HEK293T (cell line): ENCODE results near the gene BOLA1.

ENCODE experiments used
- CTCF ChIA-PET: fragments of 350-600 bp; formaldehyde crosslinking; extraction: SDS; loops from one replicate; lab custom pipeline; 2021; ENCODE audit warnings: antibody characterized with exemption, inconsistent platforms; lab: Yijun Ruan, JAX
- POLR2A ChIA-PET: fragments of 350-600 bp; formaldehyde crosslinking; extraction: SDS; loops from one replicate; lab custom pipeline; 2020; ENCODE audit warnings: antibody characterized with exemption, inconsistent platforms; lab: Yijun Ruan, JAX
- DNase-seq: peaks from one replicate; pipeline ENCODE4 v3.0.0; 2012; ENCODE audit warnings: mixed read lengths; ENCODE audit errors: extremely low spot score
- ARNT ChIP-seq: fragments of 450-650 bp; IDR thresholded peaks from 2 replicates; pipeline ENCODE4 v1.6.1; 2017; ENCODE audit warnings: mild to moderate bottlenecking
- BHLHE40 ChIP-seq: fragments of 450-650 bp; IDR thresholded peaks from 2 replicates; pipeline ENCODE4 v1.6.1; 2016; ENCODE audit warnings: mild to moderate bottlenecking, moderate library complexity, borderline replicate concordance
- CTBP1 ChIP-seq: fragments of 450-650 bp; IDR thresholded peaks from 2 replicates; pipeline ENCODE4 v1.6.1; 2016; ENCODE audit warnings: borderline replicate concordance
- ELF4 ChIP-seq: fragments of 450-650 bp; IDR thresholded peaks from 2 replicates; pipeline ENCODE4 v1.6.1; 2017; ENCODE audit warnings: antibody characterized with exemption
- FOXA1 ChIP-seq: fragments of 450-650 bp; IDR thresholded peaks from 2 replicates; pipeline ENCODE4 v1.6.1; 2016; ENCODE audit warnings: mild to moderate bottlenecking
- FOXK2 ChIP-seq: fragments of 450-650 bp; IDR thresholded peaks from 2 replicates; pipeline ENCODE4 v1.6.1; 2016; ENCODE audit warnings: mild to moderate bottlenecking
- FOXM1 ChIP-seq: fragments of 450-650 bp; IDR thresholded peaks from 2 replicates; pipeline ENCODE4 v1.6.1; 2017; ENCODE audit warnings: mild to moderate bottlenecking, borderline replicate concordance
- HDGF ChIP-seq: fragments of 450-650 bp; IDR thresholded peaks from 2 replicates; pipeline ENCODE4 v1.6.1; 2017; ENCODE audit warnings: antibody characterized with exemption, borderline replicate concordance
- L3MBTL2 ChIP-seq: fragments of 450-650 bp; conservative IDR thresholded peaks from 2 replicates; pipeline ENCODE4 v1.6.1; 2016; ENCODE audit warnings: mild to moderate bottlenecking
- LEF1 ChIP-seq: fragments of 450-650 bp; IDR thresholded peaks from 2 replicates; pipeline ENCODE4 v1.6.1; 2017; ENCODE audit warnings: mild to moderate bottlenecking, borderline replicate concordance
- NFRKB ChIP-seq: fragments of 450-650 bp; IDR thresholded peaks from 2 replicates; pipeline ENCODE4 v1.6.1; 2016; ENCODE audit warnings: mild to moderate bottlenecking, moderate library complexity
- SP1 ChIP-seq: fragments of 450-650 bp; IDR thresholded peaks from 2 replicates; pipeline ENCODE4 v1.6.1; 2017
- SUZ12 ChIP-seq: fragments of 450-650 bp; IDR thresholded peaks from 2 replicates; pipeline ENCODE4 v1.6.1; 2016; ENCODE audit warnings: mild to moderate bottlenecking
- TARDBP ChIP-seq: fragments of 450-650 bp; IDR thresholded peaks from 2 replicates; pipeline ENCODE4 v1.6.1; 2016
- ZNF384 ChIP-seq: fragments of 450-650 bp; IDR thresholded peaks from 2 replicates; pipeline ENCODE4 v1.6.1; 2016
- TF ChIP-seq, protein P1 (sequence below): fragments of 450-650 bp; IDR thresholded peaks from 2 replicates; pipeline ENCODE4 v1.6.1; 2016

BOLA1 gene

DNA sequence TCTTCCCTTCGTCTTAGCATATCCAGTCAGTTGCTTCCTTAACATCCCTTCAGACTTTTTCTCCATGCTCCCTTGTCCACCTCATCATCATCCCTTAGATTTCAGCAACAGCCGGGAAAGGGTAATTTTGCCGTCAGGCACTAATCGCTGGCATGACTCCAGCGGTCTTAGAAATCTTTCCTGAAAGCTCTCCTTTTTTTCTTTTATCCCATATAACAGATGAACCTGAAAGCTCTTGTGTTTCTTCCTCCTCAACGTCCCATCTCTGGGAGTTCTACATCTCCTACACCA is 10.4 kb upstream of the BOLA1 start:
- POLR2A ChIA-PET: interaction anchor here (0.9 to 5.4 kb wide), 8 partner anchors 10 to 280 kb away, joined by 3 to 133 read pairs (median 16); partner anchors contain the start of genes BOLA1 and MTMR11
- no peak for TF ChIP-seq FOXK2
- no peak for TF ChIP-seq NFRKB
- TF ChIP-seq SP1: no peak
- no peak for TF ChIP-seq CTBP1
- no peak for TF ChIP-seq HDGF
- TF ChIP-seq ELF4: no peak
- no peak for TF ChIP-seq ZNF384
- no peak for TF ChIP-seq LEF1
- no peak for TF ChIP-seq BHLHE40
- no peak for TF ChIP-seq SUZ12
- TF ChIP-seq ARNT: no peak
- CTCF ChIA-PET: interaction anchor here (0.6 to 0.7 kb wide), 2 partner anchors 11 to 162 kb away, joined by 4 read pairs; no protein-coding TSS in a partner anchor
- no peak for DNase-seq

DNA sequence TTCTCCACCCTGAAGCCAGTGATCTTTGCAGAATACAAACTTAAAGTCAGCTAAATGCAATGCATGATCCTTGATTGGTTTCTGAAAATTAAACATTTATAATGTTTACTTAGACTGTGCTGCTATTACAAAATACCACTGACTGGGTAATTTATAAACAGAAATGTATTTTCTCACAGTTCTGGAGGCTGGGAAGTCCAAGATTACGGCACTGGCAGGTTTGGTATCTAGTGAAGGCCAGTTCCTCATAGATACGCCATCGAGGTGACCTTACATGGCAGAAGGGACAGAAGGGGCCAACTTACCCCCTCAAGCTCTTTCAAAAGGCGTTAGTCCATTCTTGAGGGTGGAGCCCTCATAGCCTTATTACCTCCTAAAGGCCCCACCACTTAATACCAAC is 2.8 kb upstream of the BOLA1 start:
- POLR2A ChIA-PET: interaction anchor here (1.0 to 1.4 kb wide), 2 partner anchors 9 to 32 kb away, joined by 3 read pairs; no protein-coding TSS in a partner anchor
- TF ChIP-seq BHLHE40 (no peak), FOXA1 (no peak), FOXM1 (no peak), ELF4 (no peak), ZNF384 (no peak), LEF1 (no peak)
- CTCF ChIA-PET: no interaction called here
- DNase-seq: no peak

DNA sequence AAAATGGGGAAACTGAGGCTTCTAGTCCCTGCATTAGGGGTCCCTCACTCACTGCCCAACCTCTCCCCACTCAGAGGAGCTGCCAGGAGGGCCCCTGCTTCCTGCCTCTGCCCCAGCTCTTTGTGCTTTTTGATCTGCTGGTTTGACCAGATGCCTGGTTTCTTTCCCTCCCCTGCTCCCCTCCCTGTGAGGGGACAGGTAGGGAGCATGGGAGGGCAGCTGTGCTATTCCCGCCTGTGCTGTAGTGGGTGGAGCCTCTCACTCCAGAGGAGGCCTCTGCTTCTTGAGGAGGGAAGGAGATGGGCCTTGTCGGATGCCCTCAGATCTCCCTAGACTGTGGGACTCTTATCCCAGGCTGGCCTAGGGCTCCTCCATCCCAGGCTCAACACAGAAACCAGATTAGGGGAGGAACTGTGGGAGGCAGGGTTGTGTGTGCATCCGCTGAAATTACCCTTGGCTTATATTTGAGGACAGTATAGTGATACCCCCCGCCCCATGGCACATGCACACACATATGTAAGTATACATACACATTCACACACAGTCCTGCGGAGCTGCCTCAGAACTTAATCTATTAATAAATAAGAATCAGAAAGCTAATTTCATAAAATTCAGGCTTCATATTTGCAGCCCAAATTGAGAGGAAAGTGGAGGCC is 4.6 kb downstream of the BOLA1 start:
- TF ChIP-seq, protein P1, sequence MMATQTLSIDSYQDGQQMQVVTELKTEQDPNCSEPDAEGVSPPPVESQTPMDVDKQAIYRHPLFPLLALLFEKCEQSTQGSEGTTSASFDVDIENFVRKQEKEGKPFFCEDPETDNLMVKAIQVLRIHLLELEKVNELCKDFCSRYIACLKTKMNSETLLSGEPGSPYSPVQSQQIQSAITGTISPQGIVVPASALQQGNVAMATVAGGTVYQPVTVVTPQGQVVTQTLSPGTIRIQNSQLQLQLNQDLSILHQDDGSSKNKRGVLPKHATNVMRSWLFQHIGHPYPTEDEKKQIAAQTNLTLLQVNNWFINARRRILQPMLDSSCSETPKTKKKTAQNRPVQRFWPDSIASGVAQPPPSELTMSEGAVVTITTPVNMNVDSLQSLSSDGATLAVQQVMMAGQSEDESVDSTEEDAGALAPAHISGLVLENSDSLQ: no peak
- no peak for TF ChIP-seq ELF4
- TF ChIP-seq L3MBTL2: no peak
- TF ChIP-seq FOXM1: no peak
- TF ChIP-seq CTBP1: no peak
- no peak for TF ChIP-seq NFRKB
- CTCF ChIA-PET: no interaction called here
- POLR2A ChIA-PET: interaction anchor here (1.1 to 2.3 kb wide), 3 partner anchors 14 to 24 kb away, joined by 5 to 14 read pairs (median 5); a partner anchor contains a TSS
- DNase-seq: no peak

DNA sequence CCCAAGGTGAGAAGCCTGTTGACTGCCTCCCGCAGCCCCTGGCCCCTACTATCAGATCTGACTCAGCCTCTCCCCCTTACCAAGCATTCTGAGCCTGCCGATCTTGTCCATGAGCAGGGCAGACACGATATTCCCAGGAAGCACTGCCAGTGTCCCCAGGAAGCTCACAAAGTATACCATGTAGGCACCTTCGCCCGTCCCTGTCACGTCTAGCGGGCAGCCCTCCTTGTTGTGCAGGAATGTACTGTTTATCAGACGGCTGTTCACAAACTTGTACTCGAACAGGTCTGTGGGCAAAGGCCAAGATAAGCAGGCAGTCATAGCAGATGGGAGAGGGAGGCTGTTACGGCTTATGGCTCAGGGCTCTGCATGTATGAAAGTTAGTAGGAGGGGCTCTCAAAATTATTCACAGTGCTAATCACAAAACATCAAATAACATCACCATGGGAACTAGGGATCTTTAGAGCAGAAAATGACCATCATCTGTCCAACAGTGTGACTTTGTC is 7.3 kb downstream of the BOLA1 start:
- TF ChIP-seq ARNT: no peak
- TF ChIP-seq ELF4: no peak
- TF ChIP-seq CTBP1: no peak
- TF ChIP-seq FOXA1: no peak
- TF ChIP-seq SP1: no peak
- no peak for TF ChIP-seq HDGF
- no peak for TF ChIP-seq BHLHE40
- TF ChIP-seq TARDBP: no peak
- DNase-seq: peak; percentile 4
- ChIA-PET CTCF (no interaction called here), POLR2A (interaction anchor here (1.1 kb wide), 1 partner anchor 27 kb away, joined by 3 read pairs; no protein-coding TSS in a partner anchor)

GRCh38 chr1:149914545-149914944 is 15.2 kb downstream of the BOLA1 start:
- no peak for DNase-seq
- CTCF ChIA-PET: interaction anchor here (0.5 kb wide), 1 partner anchor 271 kb away, joined by 3 read pairs; no protein-coding TSS in a partner anchor
- POLR2A ChIA-PET: interaction anchor here (2.4 to 2.7 kb wide), 2 partner anchors 14 to 27 kb away, joined by 13 to 23 read pairs; a partner anchor contains a TSS
- TF ChIP-seq ARNT (no peak), FOXM1 (no peak), FOXK2 (no peak), FOXA1 (no peak), ZNF384 (no peak)

- CTCF ChIA-PET: no interaction called here
These were observed 16.2 kb downstream of the BOLA1 start for GRCh38 chr1:149915429-149916192.

DNA sequence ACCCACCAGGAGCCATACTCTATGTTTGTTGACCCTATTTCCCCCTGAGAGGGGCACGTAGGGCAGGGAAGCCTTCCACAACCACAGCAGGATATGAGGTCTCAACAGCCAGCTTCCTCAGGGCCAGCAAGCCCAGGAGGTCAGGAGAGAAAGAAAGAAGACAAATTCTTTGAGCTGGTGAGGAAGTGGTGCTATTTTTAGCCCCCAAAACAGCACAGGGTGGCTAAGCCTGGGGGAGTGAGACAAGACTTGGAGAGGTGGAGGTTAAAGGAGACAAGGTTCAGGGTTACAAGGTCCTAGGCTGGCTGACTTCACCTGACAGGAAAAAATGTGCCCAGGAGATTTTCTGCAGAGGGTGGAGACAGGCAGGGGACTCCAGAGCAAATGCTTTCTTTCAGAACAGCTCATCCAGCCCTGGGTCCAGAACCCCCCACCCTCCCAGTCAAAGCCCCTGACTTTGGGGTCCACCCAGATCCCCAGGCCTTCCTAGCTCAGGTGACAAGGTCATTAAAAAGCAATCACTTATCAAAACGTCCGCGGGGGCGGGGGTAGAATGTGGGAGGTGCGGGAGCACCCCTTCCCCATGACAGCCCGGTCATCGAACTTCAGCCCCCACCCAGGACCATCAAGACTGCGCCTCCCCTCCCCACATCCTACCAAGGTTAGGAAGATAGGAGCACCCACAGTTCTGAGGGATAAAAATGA is 17.0 kb downstream of the BOLA1 start:
- TF ChIP-seq TARDBP (no peak), FOXA1 (no peak), SP1 (no peak), HDGF (no peak), BHLHE40 (no peak), L3MBTL2 (no peak), SUZ12 (no peak), NFRKB (no peak), ELF4 (no peak), CTBP1 (no peak)
- TF ChIP-seq, protein P1: no peak
- POLR2A ChIA-PET: interaction anchor here (1.1 to 2.7 kb wide), 4 partner anchors 13 to 95 kb away, joined by 3 to 23 read pairs (median 8); a partner anchor contains a TSS
- CTCF ChIA-PET: no interaction called here
- no peak for DNase-seq

More at GRCh38 chr1:149915429-149916192, 16.2 kb downstream of the BOLA1 start:
- POLR2A ChIA-PET: interaction anchor here (1.1 to 2.7 kb wide), 4 partner anchors 13 to 95 kb away, joined by 3 to 23 read pairs (median 8); a partner anchor contains a TSS
- TF ChIP-seq LEF1: no peak
- TF ChIP-seq HDGF: no peak
- no peak for TF ChIP-seq SP1
- no peak for TF ChIP-seq CTBP1
- DNase-seq: no peak
